ENCODE results near the gene LRP6. TPM values are rescaled to one million over a fixed set of nuclear protein-coding genes. Genes with fewer than 3 reads are reported as not detected.
"Not testable (repeated sequence)": the region's sequence is repeated elsewhere in the genome, so short reads cannot be mapped to it uniquely, and the experiment has no call there.

Gene LRP6
- total RNA-seq, 1 donor from 2014 or later, result 41.9 TPM

DNA sequence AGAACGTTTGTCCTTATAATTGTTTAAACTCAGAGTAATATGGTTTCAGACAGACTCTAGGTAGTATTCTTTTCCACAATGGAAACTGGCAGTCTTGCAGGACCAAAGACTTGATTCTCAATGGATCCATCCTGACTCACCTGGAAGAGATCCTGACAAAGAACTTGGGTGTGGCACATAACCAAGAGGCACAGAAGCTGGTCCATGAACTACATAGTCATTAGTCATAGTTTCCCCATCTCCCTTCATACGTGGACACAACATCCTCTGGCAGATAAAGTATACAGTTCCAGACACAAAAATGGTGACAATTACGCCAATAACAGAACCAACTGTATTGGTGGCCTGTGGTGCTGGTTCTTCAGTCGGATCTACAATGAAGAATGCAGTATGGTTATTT lies 140.3 kb downstream of the LRP6 start:
- peaks cover 46% of the 10 kb centered on the region for H3K36me3 Mint-ChIP-seq (ENCODE audit: unreplicated experiment)

DNA sequence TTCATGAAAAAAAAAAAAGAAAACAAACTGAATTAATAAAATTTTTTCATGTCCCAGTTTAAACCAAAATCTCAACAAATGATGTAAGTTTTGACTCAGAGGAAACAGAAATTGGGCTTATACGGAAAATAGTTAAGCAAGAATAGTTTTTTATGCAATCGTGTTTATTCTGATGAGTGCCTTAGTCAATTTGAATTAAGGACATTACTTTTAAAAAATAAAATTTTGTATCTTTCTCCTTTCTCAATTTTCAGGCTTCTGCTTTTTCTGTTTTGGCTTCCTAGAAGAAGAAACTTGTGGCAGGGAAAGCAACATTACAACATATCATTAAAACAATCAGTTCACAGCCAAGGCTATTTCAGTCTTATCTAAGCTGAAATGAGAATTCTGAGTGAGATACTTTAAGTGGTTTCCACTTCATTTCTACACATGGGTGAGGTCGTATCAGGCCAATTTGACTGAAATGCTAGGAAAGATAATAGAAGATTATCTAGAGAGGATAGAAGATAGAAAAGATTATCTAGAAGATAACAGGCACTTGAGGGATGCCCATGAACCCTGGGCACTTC lies 143.7 kb downstream of the LRP6 start:
- Mint-ChIP-seq H3K27ac (ENCODE audit: unreplicated experiment) (no peak overlapping the region), H3K9me3 (ENCODE audit: unreplicated experiment) (no peaks in the 10 kb centered on the region), H3K4me3 (ENCODE audit: unreplicated experiment) (no peak overlapping the region), H3K36me3 (ENCODE audit: unreplicated experiment) (peaks cover 47% of the 10 kb centered on the region), H3K4me1 (ENCODE audit: unreplicated experiment) (no peaks in the 10 kb centered on the region), H3K27me3 (ENCODE audit: unreplicated experiment) (no peaks in the 10 kb centered on the region)
- TF ChIP-seq, protein P1, sequence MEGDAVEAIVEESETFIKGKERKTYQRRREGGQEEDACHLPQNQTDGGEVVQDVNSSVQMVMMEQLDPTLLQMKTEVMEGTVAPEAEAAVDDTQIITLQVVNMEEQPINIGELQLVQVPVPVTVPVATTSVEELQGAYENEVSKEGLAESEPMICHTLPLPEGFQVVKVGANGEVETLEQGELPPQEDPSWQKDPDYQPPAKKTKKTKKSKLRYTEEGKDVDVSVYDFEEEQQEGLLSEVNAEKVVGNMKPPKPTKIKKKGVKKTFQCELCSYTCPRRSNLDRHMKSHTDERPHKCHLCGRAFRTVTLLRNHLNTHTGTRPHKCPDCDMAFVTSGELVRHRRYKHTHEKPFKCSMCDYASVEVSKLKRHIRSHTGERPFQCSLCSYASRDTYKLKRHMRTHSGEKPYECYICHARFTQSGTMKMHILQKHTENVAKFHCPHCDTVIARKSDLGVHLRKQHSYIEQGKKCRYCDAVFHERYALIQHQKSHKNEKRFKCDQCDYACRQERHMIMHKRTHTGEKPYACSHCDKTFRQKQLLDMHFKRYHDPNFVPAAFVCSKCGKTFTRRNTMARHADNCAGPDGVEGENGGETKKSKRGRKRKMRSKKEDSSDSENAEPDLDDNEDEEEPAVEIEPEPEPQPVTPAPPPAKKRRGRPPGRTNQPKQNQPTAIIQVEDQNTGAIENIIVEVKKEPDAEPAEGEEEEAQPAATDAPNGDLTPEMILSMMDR (IDR thresholded peaks at IDR 0.05), result no peak
- no peak for DNase-seq (ENCODE audit: extremely low spot score, unreplicated experiment)

More for the DNA sequence above, 140.3 kb downstream of the LRP6 start:
- no peaks in the 10 kb centered on the region for H3K9me3 Mint-ChIP-seq (ENCODE audit: unreplicated experiment)
- TF ChIP-seq, protein P1 (IDR thresholded peaks at IDR 0.05), result no peak
- H3K27me3 Mint-ChIP-seq (ENCODE audit: unreplicated experiment), result no peaks in the 10 kb centered on the region
- no peak overlapping the region for H3K27ac Mint-ChIP-seq (ENCODE audit: unreplicated experiment)
- H3K4me1 Mint-ChIP-seq (ENCODE audit: unreplicated experiment), result no peaks in the 10 kb centered on the region
- no peak overlapping the region for H3K4me3 Mint-ChIP-seq (ENCODE audit: unreplicated experiment)
- no peak for DNase-seq (ENCODE audit: extremely low spot score, unreplicated experiment)

GRCh38 chr12:12121061-12121460 lies 145.8 kb downstream of the LRP6 start:
- peaks cover 36% of the 10 kb centered on the region for H3K36me3 Mint-ChIP-seq (ENCODE audit: unreplicated experiment)
- H3K27me3 Mint-ChIP-seq (ENCODE audit: unreplicated experiment), result no peaks in the 10 kb centered on the region
- no peak for DNase-seq (ENCODE audit: extremely low spot score, unreplicated experiment)
- H3K4me1 Mint-ChIP-seq (ENCODE audit: unreplicated experiment), result no peaks in the 10 kb centered on the region
- TF ChIP-seq, protein P1 (IDR thresholded peaks at IDR 0.05), result no peak
- no peak overlapping the region for H3K27ac Mint-ChIP-seq (ENCODE audit: unreplicated experiment)
- H3K4me3 Mint-ChIP-seq (ENCODE audit: unreplicated experiment), result no peak overlapping the region
- H3K9me3 Mint-ChIP-seq (ENCODE audit: unreplicated experiment), result no peaks in the 10 kb centered on the region

GRCh38 chr12:12116677-12117076 lies 150.2 kb downstream of the LRP6 start:
- Mint-ChIP-seq H3K27ac (ENCODE audit: unreplicated experiment) (no peak overlapping the region), H3K27me3 (ENCODE audit: unreplicated experiment) (no peaks in the 10 kb centered on the region), H3K4me1 (ENCODE audit: unreplicated experiment) (no peaks in the 10 kb centered on the region), H3K4me3 (ENCODE audit: unreplicated experiment) (no peak overlapping the region), H3K36me3 (ENCODE audit: unreplicated experiment) (peaks cover 49% of the 10 kb centered on the region), H3K9me3 (ENCODE audit: unreplicated experiment) (no peaks in the 10 kb centered on the region)
- TF ChIP-seq, protein P1 (IDR thresholded peaks at IDR 0.05), result no peak
- no peak for DNase-seq (ENCODE audit: extremely low spot score, unreplicated experiment)

- H3K27me3 Mint-ChIP-seq (ENCODE audit: unreplicated experiment), result no peaks in the 10 kb centered on the region
- TF ChIP-seq, protein P1 (IDR thresholded peaks at IDR 0.05), result no peak
- DNase-seq (ENCODE audit: extremely low spot score, unreplicated experiment), result no peak
- H3K36me3 Mint-ChIP-seq (ENCODE audit: unreplicated experiment), result peaks cover 44% of the 10 kb centered on the region
- no peak overlapping the region for H3K4me3 Mint-ChIP-seq (ENCODE audit: unreplicated experiment)
- no peak overlapping the region for H3K27ac Mint-ChIP-seq (ENCODE audit: unreplicated experiment)
- no peaks in the 10 kb centered on the region for H3K4me1 Mint-ChIP-seq (ENCODE audit: unreplicated experiment)
- no peaks in the 10 kb centered on the region for H3K9me3 Mint-ChIP-seq (ENCODE audit: unreplicated experiment)
These were observed 151.3 kb downstream of the LRP6 start for GRCh38 chr12:12115514-12115913.

- H3K27ac Mint-ChIP-seq (ENCODE audit: unreplicated experiment); H3K4me1 Mint-ChIP-seq (ENCODE audit: unreplicated experiment); DNase-seq (ENCODE audit: extremely low spot score, unreplicated experiment); H3K27me3 Mint-ChIP-seq (ENCODE audit: unreplicated experiment); H3K4me3 Mint-ChIP-seq (ENCODE audit: unreplicated experiment): not testable (repeated sequence)
- Mint-ChIP-seq H3K36me3 (ENCODE audit: unreplicated experiment) (peaks cover 49% of the 10 kb centered on the region), H3K9me3 (ENCODE audit: unreplicated experiment) (peaks cover 18% of the 10 kb centered on the region)
These were observed 155.8 kb downstream of the LRP6 start for GRCh38 chr12:12110923-12111555.
